NCI-H1105 treated with DMSO at 0.1 percent for 48 hours (cell line): Measurements from ENCODE around the gene ARL4A.
A peak's percentile ranks its signal among the peaks of the same experiment; 100 is the strongest.
"Not testable (repeated sequence)": the region's sequence is repeated elsewhere in the genome, so short reads cannot be mapped to it uniquely, and the experiment has no call there.

Source experiments
- DNase-seq: peaks from one replicate; lab custom pipeline; 2025; lab: John Stamatoyannopoulos, UW

Gene ARL4A

DNA sequence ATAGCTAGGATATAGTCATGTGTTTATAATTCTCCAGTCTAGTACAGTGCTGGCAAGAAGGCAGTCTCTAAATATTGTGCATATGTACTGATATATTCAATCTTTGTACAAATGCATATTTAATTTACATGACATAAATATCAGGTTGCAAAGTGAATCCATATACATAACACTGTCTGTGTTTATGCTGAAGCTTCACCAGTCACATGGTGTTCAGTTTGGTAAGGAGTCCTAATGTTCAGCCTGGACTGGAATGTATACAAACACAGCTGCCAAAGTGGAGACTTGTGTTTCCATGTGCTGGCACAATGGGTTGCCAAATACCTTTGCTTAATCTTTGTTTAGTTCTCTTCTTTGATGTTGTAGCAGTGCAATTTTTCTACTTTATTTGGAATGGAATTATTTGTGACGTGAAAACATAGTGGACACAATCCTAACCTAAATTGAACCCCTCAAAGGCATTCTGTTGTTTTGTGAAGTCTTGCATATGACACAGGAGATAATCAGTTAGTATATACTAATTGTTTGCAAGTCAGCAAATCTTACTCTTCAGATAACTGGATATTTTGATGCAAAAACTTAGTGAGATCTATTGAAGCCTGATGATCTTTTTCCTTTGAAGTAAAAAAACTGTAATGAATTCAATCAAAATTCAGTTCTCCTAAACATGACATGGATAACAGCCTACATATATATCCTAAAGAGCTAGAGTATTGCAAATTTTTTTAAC is 17.3 kb upstream of the ARL4A start:
- DNase-seq, result no peak

DNA sequence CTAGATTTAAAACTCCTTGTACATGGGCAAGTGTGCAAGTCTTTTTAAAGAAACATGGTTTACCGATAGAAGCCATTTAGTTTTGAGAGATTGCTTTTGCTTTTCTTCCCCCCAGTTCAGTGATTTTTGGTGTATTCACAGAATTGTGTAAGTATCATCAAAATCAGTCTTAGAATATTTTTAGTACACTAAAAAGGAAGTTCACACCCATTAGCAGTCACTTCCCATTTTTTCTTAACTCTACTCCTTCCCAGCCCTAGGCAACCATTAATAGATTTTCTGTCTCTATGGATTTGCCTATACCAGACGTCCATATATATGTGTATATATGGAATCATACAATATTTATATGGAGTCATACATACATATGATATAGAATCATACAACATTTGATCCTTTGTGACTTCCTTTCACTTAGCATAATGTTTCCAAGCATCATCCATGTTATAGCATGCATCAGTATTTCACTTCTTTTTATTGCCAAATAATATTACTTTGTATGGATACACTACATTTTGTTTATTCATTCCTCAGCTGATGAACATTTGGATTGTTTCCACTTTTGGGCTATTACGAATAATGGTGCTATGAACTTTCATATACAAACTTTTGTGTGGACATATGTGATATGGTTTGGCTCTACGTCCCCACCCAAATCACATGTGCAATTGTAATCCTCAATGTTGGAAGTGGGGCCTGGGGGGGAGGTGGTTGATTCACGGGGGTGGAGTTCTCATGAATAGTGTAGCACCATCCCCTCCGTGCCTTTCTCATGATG is 16.5 kb upstream of the ARL4A start:
- no peak for DNase-seq

DNA sequence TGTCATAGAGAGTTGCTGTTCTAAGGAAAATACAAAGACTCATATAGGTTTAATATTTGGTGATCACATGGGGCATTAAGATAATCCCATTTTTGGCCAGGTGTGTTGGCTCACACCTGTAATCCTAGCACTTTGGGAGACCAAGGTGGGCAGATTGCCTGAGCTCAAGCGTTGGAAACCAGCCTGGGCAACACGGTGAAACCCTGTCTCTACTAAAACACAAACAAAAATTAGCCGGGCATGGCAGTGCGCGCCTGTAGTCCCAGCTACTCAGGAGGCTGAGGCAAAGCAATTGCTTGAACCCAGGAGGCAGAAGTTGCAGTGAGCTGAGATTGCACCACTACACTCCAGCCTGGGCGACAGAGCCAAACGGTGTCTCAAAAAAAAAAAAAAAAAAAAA is 14.0 kb upstream of the ARL4A start:
- not testable (repeated sequence) for DNase-seq

DNA sequence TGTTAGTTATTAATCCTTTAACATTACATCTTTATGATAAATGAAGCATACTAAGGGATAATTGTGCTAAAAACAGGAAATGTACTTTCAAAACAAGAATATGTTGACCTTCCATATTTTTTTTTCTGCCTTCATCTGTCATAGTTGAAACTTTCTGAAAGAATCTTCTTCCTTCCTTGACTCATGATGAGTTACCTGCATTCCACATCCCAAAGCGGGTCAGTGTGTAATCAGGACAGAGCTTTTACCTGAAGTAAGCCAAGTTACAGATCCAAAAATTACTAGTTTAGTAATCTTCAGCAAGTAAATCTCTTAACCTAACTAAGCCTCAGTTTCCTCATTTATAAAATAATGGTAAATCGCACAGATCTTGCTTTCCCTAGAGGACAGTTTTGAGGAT is 13.4 kb upstream of the ARL4A start:
- no peak for DNase-seq

DNA sequence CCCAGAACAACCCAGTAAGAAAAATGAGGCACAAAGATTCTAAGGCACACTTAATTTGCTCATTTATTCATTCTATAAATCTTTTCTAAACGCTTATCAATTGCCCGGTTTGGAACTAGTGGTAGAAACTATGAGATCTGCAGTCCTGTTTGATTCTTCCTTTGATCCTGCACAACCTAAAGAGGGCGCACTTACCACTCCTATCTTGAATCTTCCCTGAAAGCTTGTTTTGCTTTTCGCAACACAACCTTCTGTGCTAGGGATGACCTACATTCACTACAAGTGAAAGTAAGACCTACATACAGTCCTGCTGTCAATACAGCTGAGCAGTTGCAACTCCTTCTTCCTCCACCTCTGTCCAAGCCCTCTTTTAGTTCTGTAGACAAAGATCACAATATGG is 12.6 kb upstream of the ARL4A start:
- DNase-seq, result no peak

DNA sequence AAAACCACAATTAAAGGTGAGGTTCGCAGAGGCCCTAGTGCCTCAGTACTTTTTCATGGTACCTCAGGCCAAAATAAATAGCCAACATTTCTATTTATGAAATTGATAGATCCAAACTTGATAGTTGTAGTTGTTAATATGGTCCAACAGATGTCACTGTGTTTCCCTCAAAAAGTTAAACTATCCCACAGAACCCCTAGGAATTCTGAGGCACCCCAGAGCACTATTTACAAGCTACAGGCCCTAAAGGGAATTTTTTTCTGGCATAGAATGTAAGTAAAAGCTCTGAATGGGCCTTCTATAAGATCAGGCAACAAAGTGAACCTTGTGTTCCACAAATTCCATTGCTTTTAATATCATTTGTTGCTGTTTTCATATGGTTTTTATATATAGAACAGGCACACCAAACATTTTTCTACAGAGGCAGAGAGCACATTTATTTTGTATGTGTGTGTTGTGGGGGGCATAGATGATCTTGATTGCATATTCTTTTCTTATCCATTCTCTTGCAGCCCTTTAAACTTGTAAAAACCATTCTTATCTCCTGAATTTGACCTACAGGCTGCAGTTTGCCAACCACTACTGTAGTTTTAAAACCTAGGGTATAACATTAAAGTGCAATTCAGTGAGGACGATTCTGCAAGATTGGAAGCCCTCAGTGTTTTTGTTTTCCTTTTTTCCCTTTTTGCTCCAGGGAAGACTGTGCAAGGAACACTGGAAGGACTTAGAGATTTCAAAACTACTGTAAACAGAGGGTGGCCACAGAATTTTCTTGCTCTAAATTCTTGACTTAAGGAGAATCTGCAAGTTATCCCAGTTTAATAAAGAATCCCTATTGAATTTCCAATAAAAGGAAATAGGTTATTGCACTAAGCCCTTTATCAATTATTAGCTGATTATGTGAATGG is 3.5 kb upstream of the ARL4A start:
- DNase-seq, result peak; percentile 44

DNA sequence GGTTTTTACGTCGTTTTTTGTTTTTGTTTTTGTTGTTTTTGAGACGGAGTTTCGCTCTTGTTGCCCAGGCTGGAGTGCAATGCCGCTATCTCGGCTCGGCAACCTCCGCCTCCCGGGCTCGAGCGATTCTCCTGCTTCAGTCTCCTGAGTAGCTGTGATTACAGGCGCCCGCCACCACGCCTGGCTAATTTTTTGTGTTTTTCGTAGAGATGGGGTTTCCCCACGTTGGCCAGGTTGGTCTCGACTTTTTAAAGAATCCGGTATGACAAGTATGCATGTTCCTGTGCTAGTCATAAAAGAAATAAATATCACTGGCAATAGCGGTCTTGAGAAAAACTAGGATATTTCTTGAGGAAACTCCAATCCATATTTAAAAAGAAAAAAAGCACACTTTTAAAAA is 2.7 kb upstream of the ARL4A start:
- DNase-seq, result no peak

DNA sequence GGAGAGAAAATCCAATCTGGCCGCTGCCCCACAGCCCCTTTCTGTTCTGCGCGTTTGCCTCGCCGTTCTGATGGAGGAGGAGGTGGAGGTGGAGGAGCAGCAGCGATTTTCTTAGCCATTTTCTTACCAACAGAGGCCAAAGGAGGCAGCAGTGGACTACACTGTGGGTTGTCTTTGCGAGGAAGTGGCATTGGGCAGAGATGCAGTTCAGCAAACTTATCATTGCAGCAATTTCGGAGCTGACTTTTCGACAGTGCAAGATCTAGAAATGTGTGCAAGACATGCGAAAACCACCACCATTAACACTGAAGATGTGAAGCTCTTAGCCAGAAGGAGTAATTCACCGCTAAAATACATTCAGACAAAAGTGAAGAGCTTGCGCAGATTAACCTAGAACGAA is 1.9 kb upstream of the ARL4A start:
- DNase-seq, result no peak

DNA sequence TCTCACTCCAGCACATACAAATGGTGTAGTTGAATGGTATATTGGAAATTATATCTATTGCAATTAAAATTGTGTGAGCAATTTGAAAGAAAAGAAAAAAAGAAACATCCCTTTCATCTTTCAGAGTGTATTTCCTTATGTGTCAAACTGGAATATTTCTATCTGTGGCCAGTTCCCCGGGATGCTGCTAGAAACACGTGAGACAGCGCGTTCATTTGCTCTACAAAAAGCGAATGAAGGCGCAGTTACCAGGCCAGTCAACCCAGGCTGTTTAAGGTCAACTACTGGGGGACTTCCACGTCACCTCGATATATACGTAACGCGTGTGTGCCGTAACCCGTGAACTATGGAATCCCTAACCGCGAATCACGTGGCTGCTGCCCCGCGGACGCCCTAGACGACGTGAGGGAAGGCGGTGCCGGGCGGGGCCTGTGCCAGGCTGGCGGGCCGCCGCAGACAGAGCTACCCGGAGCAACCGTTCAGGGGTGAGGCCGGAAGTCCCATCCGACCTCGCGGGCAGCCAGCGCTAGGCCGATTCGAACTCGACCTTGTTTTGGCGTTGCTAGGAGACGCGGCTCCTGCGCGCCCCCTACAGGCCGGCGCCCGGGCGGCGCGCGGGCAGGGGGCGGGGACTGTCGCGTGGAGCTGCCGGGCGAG is 1.1 kb upstream of the ARL4A start:
- DNase-seq, result peak; percentile 91

DNA sequence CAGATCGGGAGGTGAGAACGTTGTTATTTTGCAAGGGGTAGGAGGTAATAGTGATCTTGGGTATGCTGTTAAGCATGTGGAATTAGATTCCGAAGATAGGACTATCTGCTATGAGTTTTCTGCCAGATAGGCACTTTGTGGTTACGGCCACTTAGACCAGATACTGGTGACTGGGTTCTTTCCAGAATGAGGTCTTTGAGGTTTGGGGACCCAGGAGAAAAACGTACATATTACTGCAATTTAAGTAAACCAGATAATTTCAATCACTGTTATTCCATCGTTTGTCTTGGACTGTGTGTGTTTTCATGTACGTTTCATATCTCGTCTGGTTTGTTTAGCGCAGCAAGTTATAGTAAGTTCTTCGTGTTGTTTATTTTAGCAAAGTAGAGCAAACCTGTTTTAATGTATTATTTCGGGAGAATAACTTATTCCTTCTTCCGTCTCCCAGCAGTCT is 312 bp downstream of the ARL4A start:
- DNase-seq, result no peak

DNA sequence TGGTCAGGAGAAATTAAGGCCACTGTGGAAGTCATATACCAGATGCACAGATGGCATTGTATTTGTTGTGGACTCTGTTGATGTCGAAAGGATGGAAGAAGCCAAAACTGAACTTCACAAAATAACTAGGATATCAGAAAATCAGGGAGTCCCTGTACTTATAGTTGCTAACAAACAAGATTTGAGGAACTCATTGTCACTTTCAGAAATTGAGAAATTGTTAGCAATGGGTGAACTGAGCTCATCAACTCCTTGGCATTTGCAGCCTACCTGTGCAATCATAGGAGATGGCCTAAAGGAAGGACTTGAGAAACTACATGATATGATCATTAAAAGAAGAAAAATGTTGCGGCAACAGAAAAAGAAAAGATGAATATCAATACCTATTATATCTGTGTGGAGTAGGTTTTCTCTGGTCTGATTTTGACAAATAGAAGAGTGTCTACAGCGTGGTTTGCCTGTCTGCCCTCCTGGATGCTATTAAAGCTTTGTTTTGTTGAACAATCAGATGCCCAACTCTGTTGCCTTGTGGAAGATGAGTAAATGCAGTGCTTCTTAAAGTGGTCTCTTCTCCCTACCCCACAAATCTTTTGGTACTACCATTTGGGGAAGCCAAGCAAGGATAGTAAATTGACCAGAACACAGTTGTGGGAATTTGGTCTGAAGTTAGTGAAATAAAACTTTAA is 1.2 kb downstream of the ARL4A start:
- DNase-seq, result not testable (repeated sequence)

DNA sequence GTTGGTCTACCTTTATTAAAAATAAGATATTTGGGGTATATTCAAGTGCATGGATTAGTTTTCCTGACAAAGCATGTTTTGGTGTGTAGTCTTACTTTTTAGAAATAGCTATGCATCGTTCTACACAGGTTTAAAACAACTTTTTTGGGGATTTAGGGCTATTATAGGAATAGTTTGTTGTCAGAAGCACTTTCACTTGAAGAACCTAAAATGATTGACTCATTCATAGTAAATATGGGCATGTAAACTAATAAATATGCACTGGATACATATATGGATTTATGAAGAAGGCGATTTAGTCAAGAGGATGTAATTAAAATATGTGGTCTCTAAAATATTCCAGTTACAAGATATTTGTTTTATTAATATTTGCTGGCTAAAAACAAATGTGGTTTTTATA is 2.0 kb downstream of the ARL4A start:
- DNase-seq, result no peak

DNA sequence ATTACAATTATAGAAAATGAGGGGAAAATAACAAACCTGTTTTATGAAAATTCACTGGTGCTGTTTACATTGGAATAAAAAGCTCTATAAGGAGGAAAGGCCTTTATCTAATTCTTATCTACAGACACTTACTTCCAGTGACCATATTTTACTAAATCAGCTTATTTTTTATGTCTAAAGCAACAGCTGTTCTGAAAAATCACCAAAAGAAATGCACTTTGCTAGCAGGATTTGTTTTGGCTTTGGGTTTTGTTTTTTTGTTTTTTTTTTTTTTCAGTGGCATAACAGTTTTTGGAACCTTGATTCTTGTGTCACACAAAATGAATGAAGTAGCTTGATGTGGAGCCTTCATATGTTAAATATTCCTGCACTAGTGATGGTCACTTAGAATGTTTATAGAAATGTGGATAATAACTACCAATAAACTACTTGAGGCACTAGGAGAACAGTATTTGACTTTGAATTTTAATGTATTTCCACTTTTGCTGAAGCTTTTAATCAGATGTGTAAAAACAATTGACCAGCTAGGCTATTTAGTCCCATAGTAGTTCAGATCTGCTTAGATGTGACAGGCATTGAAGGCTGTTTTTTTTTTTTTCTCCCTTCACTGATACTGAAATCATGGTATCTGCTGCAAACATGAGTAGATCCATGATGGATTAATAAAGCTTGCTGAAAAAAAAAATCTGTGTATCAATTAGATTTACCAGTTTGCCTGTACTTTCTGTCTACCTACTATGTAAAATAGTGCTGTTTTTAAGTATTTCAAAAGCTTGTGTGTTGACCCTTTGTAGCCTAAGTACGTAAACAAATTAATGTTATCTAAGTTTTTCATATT is 2.8 kb downstream of the ARL4A start:
- DNase-seq, result no peak

DNA sequence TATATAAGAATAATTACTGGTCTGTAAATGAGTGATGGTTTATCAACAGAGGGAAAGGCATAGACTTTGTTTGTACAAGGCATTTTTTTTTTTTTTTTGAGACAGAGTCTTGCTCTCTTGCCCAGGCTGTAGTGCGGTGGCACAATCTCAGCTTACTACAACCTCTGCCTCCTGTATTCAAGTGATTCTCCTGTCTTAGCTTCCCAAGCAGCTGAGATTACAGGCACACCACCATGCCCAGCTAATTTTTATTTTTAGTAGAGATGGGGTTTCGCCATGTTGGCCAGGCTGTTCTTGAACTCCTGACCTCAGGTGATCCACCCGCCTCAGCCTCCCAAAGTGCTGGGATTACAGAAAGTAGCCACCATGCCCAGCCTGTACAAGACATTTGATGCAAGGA is 4.0 kb downstream of the ARL4A start:
- DNase-seq, result not testable (repeated sequence)

DNA sequence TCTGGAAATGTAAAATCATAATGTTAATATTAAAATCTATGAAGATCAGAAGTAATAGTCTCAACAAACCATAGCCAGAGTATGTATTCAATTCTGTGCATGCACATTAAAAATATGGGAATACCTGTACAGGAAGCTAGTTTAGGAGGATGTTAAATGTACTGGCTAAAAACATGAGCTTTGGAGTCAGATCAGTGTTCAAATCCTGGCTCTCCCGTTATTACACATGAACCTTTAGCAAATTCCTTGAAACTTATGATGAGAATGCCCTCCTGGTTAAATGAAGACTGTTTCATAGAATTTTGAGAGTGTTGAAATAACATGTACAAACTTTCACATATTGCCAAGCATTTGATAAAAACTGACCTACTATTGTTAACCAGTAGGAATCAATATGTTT is 4.6 kb downstream of the ARL4A start:
- no peak for DNase-seq

DNA sequence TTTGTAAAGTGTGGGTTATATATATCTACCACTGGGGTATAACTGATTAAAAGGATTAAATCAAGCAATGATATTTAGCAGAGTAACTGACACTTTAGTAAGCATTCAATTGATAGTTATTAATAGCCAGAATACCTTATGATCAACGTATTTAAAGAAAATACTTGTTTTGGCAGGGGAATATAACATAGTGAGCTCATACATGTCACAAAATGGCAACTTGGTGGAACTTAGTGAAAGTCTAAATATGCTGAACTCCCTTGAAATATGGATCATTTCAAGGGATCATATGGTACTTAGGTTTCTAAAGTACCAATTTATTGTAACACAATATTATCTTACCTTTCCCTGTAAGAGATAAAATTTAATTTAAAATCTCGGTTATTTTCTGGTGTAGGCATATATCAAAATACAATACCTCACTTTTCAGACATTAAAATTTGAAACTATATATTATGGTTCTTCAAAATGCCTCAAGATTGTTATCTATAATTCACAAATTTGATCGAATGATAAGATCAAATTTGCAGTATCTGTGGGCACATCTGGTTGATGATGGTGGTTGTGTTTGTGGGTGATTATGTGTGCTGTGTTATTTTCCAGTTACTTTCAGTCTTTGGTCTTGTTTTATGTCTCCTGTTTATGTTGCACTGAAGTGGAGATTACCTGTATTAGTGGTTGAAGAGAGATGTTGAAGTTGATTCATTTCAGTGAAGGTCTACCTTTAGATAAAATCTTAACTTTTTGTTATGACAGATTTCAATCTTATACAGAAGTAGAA is 5.2 kb downstream of the ARL4A start:
- no peak for DNase-seq

DNA sequence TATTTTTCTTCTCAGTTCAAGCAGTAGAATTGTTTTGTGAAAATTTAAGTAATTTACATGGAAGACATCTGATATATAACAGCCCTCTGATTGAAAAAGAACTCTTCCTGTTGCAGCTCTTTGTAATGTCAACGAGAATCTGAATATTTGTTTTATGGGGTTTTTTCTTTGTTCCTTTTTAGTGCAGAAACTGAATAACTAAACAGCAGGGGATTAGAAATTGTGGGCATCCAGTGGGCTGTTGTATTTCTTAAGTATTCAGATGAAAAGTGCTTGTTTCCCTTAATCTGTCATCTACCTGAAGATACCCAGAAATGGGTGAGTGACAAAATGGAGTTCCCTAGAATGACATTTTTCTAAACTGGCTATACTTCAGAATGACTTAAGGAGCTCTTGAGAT is 7.4 kb downstream of the ARL4A start:
- DNase-seq, result no peak

DNA sequence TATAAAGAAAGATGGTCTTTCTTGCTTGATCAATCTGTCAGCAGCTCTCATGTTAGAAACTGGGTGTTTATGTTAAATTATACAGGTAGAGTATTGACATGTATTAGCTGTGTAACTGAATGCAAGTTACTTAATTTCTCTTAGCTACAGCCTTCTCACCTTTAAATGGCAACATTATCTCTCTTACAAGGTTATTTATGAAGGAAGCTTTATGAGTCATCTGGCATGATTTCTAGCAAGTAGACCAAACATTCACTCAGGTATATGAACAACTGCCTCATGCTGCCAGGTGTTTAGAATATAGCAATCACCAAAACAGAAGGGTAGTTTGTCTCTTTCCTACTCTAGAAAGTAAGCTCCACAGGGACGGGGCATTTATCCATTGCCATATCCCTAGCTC is 8.5 kb downstream of the ARL4A start:
- no peak for DNase-seq

DNA sequence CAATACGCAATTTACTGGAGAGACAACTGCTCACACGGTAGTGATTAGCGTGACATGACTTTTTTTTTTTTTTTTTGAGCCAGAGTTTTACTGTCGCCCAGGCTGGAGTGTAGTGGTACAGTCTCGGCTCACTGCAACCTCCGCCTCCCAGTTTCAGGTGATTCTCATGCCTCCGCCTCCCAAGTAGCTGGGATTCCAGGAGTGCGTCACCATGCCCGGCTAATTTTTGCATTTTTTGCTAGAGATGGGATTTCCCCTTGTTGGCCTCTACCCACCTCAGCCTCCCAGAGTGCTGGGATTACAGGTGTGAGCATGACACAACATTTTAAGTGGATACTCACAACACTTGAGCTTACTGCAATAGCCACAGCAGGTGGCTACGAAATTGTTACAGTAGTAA is 11.9 kb downstream of the ARL4A start:
- DNase-seq, result no peak

DNA sequence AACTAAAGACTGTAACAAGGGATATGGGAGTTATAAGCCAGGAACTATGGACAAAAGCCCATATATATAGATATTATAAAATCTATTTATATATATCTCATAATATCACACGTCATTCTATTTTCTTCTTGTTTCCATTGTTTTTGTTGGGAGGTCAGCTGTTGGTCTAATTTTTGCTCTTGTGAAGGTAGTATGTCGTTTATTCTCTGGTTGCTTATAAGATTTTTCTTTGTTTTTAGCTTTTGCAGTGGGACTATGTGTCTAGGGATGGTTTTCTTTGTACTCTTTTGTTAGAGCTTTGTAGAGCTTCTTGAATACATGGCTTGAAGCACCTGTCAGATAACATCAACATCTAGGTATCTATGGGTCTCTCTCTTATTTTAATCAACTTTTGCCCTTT is 14.0 kb downstream of the ARL4A start:
- DNase-seq, result no peak
